ENCODE results near the gene ADAMTSL4. TPM values are rescaled to one million over a fixed set of nuclear protein-coding genes. Genes with fewer than 3 reads are reported as not detected.

Gene ADAMTSL4
- total RNA-seq, 1 donor from 2014 or later: 1.6 TPM

- TF ChIP-seq CTCF (IDR thresholded peaks at IDR 0.05; ENCODE audit: insufficient read depth, low read length, severe bottlenecking): no peak
- no peaks in the 10 kb centered on the region for H3K27me3 ChIP-seq (ENCODE audit: control insufficient read depth, insufficient read depth, low read length)
- FAIRE-seq: no peak
- DNase-seq (ENCODE audit: low read depth): peak; percentile 76
- no peaks in the 10 kb centered on the region for H3K36me3 ChIP-seq (ENCODE audit: control insufficient read depth, insufficient read depth, low read length)
- H3K4me3 ChIP-seq (ENCODE audit: low read depth, low read length): no peak overlapping the region
Observed at GRCh38 chr1:150528196-150528595, 21.0 kb upstream of the ADAMTSL4 start.

- DNase-seq (ENCODE audit: low read depth): peak; percentile 78
- TF ChIP-seq CTCF (IDR thresholded peaks at IDR 0.05; ENCODE audit: insufficient read depth, low read length, severe bottlenecking): no peak
- no peak overlapping the region for H3K4me3 ChIP-seq (ENCODE audit: low read depth, low read length)
- no peaks in the 10 kb centered on the region for H3K27me3 ChIP-seq (ENCODE audit: control insufficient read depth, insufficient read depth, low read length)
- no peaks in the 10 kb centered on the region for H3K36me3 ChIP-seq (ENCODE audit: control insufficient read depth, insufficient read depth, low read length)
- FAIRE-seq: no peak
Observed at GRCh38 chr1:150529017-150529416, 20.2 kb upstream of the ADAMTSL4 start.

GRCh38 chr1:150530491-150531159 lies 18.6 kb upstream of the ADAMTSL4 start:
- TF ChIP-seq CTCF (IDR thresholded peaks at IDR 0.05; ENCODE audit: insufficient read depth, low read length, severe bottlenecking): no peak
- Histone ChIP-seq H3K36me3 (ENCODE audit: control insufficient read depth, insufficient read depth, low read length) (no peaks in the 10 kb centered on the region), H3K27me3 (ENCODE audit: control insufficient read depth, insufficient read depth, low read length) (no peaks in the 10 kb centered on the region), H3K4me3 (ENCODE audit: low read depth, low read length) (no peak overlapping the region)
- DNase-seq (ENCODE audit: low read depth) (no peak), FAIRE-seq (no peak)

GRCh38 chr1:150532860-150533259 lies 16.3 kb upstream of the ADAMTSL4 start:
- DNase-seq (ENCODE audit: low read depth): no peak
- H3K36me3 ChIP-seq (ENCODE audit: control insufficient read depth, insufficient read depth, low read length): no peaks in the 10 kb centered on the region
- no peak for TF ChIP-seq CTCF (IDR thresholded peaks at IDR 0.05; ENCODE audit: insufficient read depth, low read length, severe bottlenecking)
- no peaks in the 10 kb centered on the region for H3K27me3 ChIP-seq (ENCODE audit: control insufficient read depth, insufficient read depth, low read length)
- FAIRE-seq: no peak
- H3K4me3 ChIP-seq (ENCODE audit: low read depth, low read length): no peak overlapping the region

- H3K4me3 ChIP-seq (ENCODE audit: low read depth, low read length): no peak overlapping the region
- H3K27me3 ChIP-seq (ENCODE audit: control insufficient read depth, insufficient read depth, low read length): no peaks in the 10 kb centered on the region
- TF ChIP-seq CTCF (IDR thresholded peaks at IDR 0.05; ENCODE audit: insufficient read depth, low read length, severe bottlenecking): no peak
- no peaks in the 10 kb centered on the region for H3K36me3 ChIP-seq (ENCODE audit: control insufficient read depth, insufficient read depth, low read length)
- DNase-seq (ENCODE audit: low read depth): peak; percentile 52
- FAIRE-seq: no peak
Observed at GRCh38 chr1:150534002-150534401, 15.2 kb upstream of the ADAMTSL4 start.
